DMS79 treated with DMSO at 0.1 percent for 48 hours (cell line): ENCODE results near the gene TRPV4.
A peak's percentile ranks its signal among the peaks of the same experiment; 100 is the strongest.

ENCODE experiments used
- DNase-seq: peaks from one replicate; lab custom pipeline; 2025; lab: John Stamatoyannopoulos, UW

The TRPV4 gene

DNA sequence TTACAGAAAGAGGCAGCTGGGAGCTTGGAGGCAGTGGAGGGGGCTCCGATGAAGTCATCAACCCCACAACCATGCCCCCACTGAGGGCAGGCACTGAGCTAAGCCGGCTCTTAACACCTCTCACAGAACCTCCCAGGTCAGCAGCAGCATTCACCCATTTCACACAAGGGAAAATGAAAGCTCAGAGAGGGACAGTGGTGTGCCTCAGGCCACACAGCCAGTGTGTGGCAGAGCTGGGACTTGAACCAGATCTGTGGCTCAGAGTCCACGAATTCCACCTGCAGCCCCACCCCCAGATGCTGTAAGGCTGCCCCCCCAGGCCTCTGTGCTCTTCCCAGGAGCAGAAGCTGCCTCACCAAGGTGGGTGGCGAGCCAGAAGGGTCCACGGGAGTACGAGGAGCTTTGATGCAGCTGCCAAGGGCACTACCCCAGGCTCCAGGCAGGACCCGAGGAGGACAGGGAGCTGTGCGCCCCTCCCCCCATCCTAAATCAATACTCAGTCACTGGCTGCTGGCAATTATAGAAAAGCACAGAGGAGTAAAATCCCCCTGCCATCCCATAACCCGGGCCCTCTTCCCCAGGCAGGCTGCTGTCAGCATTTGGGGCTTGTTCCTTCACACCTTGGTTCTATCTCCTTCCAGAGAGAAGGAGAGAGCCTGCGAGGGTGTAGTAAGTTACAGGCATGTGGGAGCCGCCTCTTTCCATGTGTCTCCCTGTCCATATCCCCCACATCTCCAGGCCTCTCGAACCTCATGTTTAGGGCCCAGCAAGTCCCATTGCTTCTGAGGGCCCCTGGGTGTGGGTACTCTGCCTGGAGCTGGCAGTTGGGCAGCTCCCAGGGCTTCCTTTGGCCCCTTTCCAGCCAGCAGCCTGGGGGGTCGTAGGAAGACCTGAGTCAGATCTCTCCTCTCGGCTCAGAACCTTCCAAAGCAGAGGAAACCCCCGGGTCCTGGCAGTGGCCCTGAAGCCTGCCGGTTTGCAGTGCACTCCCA is 72.0 kb downstream of the TRPV4 start:
- DNase-seq = no peak

DNA sequence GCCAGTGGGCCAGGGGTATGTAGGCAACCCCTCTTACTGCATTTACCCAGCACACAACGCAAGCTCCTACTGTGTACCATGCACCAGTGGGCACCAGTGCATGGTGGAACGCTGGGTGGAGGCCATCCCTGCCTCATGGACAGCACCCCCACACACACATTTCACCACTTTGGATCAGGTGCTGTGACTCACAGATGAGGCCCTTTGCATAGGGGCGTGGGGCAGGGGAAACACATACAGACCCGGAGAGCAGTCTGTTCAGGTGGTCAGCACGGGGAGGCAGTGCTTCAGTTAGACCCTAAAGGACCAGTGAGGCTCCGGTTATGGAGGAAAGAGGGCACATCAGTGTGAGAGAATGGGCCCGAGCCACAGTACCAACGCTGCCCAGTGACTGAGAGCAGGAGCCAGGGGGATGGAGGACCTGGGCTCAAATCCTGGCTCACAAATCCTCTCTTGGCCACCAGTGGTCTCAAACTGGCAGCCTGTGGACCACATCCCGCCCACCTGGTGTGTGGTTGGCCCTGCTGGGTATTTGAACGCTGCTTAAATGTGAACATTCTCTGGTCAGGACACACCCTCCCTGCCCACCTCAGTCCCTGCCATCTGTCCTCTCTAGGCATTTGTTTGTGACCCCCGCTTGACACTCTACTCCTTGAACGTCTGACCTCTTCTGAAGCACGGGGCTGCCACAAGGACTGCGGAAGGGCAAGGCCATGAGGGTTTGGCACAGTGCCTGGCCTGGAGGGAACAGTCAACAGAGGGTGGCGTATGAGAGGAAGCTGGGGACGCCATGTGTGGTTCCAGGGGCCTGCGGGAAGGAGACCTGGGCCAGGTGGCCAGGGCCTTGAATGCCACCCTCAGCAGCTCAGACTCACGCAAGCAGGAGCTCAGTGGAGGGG is 72.9 kb downstream of the TRPV4 start:
- peak; percentile 51 for DNase-seq

DNA sequence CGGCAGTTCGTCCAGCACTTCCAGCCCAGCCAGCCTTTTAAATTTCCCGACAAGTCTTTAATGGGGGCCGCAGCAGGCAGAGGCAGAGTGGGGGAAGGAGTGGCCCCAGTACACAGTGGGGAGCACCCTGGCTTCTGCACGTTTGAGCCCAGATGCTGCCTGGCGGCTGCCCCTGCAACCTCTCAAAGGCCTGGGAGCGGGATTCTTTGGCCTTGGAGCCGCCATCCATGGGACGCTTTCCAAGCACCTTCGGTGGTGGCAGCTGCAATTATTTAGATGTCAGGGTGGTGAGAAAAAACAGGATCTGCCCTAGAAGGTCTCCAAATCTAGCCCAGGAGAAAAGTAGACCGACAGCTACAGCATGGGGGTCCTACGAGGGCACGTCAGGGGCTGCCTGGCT is 73.6 kb downstream of the TRPV4 start:
- DNase-seq = no peak

DNA sequence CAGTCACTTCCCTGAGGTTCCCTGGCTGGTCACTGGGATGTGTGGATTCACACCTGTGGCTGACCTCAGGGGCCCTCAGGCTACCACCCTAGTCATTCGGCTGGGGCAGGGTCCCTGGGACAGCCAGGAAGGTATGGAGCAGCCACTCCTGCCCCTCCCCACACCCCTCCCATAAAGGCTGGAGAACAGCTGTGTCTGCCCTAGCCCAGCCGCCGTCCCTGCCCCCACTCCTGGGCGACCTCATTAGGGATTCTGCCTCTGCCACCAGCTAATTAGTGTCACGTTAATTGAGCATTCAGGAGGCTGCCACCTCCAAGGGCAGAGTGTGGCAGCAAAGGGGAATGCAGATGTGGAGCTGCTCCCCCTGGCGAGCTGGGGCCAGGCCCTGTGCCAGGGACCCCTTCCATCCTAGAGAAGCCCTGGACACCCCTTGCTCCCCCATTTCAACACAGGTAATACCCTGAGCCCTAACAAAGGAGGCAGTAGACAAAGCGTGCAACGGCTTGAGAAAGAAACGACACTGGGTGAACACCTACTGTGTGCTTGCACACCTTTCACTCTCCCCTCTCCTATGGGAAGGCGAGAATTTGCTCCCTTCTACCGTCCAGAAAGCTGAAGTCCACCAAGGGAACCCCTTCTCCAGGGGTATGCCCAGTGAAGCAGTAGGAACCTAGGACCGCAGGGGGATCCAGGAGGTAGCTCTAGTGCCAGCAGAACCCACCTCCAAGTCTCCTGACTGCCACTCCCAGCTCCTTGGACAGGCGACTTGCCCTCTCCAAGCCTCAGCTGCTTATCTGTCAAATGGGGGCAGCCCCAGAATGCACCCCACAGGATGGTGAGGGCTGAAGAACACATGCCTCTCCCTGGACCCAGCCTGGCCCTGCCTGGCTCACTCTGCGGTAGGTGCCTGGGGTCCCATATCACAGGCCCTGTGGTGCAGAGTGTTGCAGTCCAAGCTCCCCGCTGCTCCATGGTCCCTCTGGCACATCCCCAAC is 74.5 kb downstream of the TRPV4 start:
- no peak for DNase-seq

DNA sequence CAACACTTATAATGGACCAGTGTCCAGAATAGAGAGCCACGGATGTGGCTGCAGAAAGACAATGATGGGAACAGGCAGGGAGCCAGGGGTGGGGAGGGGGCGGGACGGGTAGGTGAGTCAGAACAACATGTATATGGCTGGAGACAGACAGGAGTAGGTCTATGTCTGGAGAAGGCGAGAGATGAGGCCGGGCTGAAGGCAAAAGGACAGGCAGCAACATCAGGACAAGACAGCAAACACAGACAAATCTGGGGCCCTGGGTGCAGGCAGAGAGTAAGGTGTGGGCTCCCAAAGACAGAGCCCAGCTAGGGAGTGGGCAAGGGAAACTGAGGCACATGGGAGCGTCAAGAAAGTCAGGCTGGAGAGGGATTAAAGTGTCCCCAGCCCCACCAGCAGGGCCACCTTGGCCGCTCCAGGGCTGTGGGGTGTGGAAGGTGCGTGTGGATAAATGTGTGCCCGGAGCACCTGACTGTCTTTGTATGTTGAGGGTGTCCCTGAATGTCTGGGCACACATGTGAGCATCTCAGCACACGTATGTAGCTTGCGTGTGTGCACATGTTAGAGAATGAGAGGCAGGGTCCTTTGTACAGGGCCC is 75.4 kb downstream of the TRPV4 start:
- DNase-seq = no peak

DNA sequence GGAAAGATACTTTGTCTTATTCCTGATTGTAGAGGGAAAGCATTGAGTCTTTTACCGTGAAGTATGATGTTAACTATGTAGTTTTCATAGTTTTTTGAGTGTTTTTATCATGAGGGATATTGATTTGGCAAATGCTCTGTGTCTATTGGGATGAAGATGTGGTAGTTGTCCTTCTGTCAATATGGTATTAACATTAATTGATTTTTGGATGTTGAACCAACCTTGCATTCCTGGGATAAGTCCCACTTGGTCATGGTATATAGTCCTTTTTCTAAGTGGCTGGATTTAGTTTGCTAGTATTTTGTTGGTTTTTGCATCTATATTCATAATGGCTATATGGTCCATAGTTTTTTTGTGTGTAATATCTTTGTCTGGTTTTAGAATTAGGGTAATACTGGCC is 76.7 kb downstream of the TRPV4 start:
- no peak for DNase-seq

DNA sequence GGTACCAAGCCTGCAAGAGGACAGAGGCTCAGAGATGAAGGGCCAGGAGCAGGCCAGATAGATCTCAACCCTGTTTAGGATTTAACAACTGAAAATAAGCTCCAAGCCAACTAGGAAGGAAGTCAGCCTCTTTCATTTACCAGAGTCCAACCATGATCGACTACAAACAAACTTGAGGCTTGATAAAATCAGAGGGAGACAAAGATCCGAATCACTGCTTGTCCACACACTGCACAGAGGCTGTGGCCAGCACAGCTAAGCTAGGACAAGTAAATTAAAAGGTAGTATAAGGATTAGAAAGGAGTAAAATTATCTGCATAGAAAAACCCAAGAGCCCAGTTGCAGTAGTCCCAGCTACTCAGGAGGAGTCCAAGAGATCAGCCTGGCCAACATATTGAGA is 79.2 kb downstream of the TRPV4 start:
- no peak for DNase-seq

DNA sequence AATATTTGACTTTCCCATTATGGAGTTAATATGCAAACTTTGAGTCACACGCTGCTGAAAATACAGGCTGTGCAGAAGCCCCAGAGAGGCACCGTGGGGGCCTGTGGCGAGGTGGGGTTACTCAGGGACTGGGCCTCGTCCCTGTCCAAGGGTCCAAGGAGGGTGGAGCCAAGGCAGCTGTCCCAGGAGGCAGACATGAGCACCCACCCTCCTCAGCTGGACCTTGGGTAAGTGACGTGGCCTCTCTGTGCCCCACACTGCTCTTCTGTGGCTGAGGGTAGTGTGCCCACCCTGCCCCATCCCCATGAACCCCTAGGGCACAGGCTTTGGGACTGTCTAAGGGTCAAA is 80.2 kb downstream of the TRPV4 start:
- DNase-seq = no peak

DNA sequence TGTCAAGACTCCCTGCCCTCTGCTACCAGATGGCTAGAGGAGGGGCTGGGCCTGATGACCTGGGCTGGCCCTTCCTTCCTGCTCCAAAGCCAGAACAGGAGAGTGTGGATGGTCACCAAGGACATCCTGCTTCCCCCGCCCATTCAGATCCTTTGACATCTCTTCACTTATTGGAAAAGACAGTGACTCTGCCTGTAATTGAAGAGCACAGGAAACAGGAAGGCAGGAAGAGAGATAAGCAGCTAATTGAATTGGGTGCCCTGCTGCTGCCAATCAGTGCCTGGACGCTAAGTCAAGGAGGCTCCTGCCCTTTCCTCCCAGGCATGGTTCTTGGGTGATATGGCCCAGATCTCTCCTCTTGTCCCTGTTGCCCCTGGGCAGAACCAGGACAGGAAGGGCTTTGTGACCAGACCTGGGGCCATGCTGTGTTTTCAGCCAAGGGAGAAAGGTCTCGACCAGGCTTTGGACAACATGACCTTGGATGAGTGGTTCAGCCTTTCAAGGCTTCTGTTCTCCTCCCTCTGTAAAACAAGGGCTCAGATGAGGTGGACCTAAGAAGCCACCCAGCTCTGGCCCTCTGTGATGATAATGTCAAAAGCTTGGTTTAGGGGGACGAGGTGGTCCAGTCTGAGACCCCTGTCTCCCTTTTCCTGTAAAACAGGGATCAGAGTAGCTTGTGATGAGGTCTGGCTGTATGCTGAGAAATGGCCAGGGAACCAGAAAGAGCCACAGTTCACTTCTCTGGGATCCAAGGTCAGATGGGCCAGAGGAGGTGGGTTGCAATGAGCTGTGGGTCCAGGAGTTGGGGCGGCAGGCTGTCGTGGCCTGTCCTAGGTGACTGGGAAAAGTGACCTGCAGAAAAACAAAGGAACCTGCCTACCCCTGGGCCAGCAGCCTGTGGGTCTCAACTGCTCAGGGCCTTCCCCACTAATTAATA is 80.8 kb downstream of the TRPV4 start:
- no peak for DNase-seq

DNA sequence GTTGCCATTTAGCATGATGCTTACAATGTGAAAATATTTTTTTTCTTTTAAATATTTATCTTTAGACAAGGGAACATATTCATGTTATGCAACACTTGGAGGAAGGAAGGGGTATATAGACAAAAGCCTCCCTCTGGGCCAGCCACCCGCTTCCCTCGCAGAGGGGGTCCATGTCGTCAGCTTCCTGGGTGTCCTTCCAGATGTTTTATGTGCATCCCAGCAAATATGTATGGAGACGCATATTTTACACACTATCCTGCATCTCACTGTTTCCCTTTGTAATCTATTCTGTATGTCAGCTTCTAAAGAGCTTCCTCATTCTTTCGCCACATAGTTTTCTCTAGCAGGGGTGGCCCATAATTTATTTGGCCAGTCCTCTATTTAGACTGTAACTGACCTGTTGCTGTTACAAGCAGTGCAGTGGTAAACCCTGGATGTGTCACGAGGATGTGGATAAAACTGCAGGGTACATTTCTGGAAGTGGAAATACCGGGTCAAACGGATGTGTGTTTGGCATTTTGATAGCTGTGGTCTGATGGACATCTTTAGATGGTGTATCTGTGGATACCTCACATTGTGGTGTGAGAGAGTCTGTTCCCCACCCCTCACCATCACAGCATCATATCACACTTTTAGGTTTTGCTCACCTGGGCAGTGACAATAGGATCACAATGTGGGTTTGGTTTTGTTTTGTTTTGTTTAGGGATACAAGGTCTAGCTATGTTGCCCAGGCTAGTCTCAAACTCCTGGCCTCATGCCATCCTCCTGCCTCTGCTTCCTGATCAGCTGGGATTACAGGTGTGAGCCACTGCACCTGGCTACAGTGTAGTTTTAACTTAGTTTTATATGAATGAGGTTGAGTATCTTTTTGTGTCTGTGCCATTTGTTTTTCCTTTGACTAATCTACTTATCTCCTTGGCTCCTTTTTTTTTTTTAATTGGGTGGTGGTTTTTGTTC is 87.9 kb downstream of the TRPV4 start:
- DNase-seq = no peak

DNA sequence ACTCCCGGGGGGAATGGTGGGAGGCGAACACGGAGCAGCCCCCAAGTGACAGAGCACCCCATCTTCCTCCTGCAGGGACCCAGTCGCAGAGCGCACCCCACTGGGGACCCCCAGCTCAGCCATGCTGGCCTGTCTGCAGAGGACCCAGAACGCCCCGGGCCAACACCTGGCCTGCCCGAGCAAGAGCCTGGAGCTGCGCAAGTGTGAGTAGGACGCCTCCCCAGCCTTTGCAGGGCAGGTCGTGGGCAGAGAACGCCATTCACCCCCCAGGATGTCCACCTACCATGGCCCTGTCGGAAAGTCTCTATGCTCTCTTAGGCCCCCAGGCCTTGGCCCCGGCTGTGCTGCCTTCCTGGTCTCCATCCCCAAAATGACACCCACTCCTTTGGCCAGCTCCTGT is 89.2 kb downstream of the TRPV4 start:
- no peak for DNase-seq

DNA sequence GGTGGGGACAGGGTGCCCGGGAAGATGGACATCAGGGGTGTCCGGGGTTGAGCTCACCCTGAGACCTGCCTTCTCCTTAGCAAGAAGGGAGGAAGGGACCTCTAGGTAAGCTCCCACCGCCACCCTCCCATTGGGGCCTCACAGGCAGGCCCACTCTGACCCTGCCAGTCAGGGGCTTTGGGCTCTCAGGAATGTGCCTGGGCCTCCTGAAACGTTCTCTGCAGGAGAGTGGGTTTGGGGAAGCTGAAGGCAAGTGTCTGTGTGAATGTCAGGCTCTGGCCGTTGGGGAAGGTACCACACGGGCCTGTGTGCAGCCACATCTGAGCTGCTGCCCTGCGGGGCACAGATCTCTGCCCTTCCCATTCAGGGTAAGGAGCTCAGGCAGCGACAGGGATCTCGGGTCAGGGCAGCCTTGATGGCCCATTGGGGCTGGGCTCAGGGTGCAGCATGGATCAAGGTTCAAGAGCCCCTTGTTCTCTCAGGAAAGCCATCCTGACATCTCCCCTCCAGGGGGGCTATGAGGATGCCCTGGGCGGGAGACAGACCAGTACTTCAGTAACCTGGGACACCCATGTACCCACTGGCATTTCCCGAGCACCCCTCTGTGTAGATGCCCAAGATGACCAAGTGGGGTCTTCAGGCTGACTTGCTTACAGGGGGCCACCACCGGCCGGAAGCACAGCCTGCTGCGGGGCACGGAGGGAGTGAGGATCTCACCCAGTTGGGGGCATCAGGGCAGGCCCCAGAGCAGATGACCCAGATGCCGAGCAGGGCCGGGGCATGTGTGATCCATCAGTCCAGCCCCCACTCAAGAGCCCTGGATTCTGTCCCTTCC is 89.9 kb downstream of the TRPV4 start:
- DNase-seq = no peak

DNA sequence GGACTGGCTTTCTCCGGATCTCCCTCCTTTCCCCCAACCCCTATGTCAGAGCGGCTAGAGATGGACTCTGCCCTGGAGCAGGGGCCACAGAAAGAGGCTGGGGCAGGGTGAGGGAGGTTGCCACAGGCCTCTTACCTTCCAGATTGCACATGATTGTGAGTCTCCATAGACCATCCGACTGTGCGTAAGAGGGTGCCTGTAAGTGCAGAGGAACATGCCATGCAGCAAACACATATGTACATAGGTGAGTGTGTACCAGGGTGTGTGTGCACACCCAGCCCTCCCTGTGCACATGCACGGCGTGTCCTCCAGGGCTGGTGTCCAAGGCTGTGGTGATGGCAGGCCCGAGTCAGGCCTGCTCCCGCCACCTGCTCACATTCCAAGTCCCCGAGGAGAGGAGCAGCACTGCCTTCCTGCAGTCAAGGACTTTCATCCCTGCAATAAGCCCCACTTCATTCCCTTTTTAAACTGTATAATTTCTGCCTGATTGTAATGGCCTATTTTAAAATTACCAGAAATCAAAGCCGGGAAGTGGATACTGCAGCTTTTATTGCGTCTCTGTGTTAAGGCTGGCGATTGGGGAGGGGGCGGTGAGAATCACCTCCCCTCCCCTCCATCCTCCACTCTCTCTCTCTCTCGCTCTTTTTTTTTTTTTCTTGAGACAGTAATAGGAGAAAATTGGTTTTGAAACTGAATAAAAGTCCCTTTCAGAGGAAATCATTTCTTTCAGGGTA is 91.1 kb downstream of the TRPV4 start:
- peak; percentile 59 for DNase-seq

DNA sequence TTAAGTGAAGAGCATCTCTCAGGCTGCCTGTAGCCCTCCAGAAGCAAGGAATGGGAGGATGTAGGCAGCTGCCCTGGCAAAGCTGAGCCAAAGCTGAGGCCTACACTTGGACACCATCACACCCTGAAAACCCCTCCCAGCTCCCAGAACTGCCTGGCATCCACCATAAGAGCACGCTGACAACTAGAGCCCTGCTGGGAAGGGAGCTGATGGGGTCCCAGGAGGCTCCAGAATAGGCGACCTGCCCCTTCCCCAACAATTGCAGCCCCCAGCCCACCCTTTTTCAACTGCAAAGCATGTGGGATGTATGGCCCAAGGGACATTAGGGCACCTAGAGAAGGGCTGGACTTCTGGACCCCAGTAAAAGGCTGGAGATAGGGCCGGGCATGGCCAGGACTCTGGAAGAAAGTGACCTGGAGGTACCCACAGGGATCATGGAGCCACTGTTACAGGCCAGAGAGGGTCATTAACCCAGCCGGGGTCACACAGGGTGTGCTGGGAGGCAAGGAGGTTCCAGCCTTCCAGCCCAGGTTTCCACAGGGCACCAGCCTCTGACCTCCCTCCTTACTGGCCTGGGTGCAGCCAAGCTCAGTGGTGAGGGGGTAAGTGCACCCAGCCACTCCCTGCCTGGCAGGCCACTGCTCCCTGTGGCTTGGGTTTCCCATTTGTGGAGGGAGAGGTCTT is 91.8 kb downstream of the TRPV4 start:
- no peak for DNase-seq

DNA sequence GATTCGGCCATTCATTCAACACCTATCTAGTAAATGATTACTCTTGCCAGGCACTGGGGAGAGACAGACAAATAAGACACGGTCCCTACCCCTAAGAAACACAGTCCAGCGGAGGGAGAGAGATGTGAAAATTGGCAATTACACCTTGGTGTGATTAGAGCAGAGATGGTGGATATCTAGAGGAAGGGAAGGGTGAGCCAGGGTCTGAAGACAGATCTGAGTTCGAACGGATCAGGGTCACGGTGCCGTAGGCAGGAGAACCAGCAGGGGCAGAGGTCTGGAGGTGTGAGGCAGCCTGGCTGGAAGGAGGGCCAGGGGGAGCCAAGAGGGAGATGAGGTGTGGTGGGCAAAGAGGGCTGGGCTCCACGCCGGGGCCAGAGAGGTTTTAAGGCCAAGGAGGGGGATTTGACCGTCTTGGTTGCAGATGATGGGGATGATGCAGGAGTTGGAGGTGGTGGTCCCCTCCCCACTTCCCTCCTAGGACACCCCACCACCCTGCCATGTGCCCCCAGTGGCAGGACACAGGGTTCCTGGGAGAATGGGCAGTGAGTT is 92.4 kb downstream of the TRPV4 start:
- no peak for DNase-seq
